ENCODE results near the gene LRRC47. TPM values are rescaled to one million over a fixed set of nuclear protein-coding genes. Genes with fewer than 3 reads are reported as not detected.

Gene LRRC47
- total RNA-seq, 1 donor from 2014 or later: 57.0 TPM

DNA sequence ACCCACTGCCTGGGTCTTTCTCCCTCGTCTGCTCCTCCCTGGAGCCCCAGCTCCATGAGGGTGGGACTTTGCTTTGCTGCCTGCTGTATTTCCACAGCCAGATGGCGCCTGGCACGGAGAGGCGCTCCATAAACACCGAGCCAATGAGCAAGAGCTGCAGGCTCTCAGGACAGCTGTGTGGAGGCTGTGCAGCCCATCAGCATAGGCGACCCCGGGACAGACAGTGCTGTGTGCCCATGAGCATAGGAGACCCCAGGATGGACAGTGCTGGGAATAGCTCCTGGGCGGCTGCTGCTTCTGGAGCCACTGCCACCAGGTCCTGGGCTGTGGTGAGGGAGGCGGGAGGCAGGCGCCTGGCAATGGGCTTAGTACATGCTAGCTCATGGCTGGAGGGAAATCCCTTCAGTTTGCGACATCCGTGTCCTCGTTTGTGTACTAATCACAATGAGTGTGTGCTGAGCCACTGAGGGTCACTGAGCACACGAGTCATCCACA lies 31.6 kb upstream of the LRRC47 start:
- no peak overlapping the region for H3K4me3 Mint-ChIP-seq (ENCODE audit: low read depth)
- no peaks in the 10 kb centered on the region for H3K9me3 Mint-ChIP-seq (ENCODE audit: low read depth)
- H3K36me3 Mint-ChIP-seq (ENCODE audit: insufficient read depth): peaks cover 19% of the 10 kb centered on the region
- DNase-seq (ENCODE audit: low spot score, unreplicated experiment): no peak
- TF ChIP-seq, protein P1, sequence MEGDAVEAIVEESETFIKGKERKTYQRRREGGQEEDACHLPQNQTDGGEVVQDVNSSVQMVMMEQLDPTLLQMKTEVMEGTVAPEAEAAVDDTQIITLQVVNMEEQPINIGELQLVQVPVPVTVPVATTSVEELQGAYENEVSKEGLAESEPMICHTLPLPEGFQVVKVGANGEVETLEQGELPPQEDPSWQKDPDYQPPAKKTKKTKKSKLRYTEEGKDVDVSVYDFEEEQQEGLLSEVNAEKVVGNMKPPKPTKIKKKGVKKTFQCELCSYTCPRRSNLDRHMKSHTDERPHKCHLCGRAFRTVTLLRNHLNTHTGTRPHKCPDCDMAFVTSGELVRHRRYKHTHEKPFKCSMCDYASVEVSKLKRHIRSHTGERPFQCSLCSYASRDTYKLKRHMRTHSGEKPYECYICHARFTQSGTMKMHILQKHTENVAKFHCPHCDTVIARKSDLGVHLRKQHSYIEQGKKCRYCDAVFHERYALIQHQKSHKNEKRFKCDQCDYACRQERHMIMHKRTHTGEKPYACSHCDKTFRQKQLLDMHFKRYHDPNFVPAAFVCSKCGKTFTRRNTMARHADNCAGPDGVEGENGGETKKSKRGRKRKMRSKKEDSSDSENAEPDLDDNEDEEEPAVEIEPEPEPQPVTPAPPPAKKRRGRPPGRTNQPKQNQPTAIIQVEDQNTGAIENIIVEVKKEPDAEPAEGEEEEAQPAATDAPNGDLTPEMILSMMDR (IDR thresholded peaks at IDR 0.05; ENCODE audit: unreplicated experiment): no peak
- no peak overlapping the region for H3K27ac Mint-ChIP-seq
- no peaks in the 10 kb centered on the region for H3K27me3 Mint-ChIP-seq
- no peaks in the 10 kb centered on the region for H3K4me1 Mint-ChIP-seq (ENCODE audit: low read depth)

DNA sequence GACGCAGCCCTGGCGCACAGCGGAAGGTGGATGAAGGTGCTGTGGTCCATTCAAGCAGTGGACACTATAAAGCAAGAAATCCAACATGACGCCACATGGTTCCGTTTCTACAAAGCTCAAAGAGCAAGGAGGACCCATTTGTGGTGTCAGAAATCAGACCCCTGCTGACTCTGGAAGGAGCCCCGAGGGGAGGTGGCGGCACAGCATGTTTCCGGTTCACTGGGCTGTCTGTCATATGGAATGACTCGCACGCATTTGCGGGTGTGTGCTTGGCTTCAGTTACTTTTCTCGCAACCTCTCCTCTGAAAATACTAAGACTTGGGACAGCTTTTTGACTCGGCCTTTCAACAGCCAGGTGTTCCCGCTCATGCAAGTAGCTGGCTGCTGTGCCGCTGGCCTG lies 29.1 kb upstream of the LRRC47 start:
- Mint-ChIP-seq H3K36me3 (ENCODE audit: insufficient read depth) (peaks cover 19% of the 10 kb centered on the region), H3K9me3 (ENCODE audit: low read depth) (no peaks in the 10 kb centered on the region), H3K4me3 (ENCODE audit: low read depth) (no peak overlapping the region), H3K4me1 (ENCODE audit: low read depth) (no peaks in the 10 kb centered on the region), H3K27me3 (no peaks in the 10 kb centered on the region), H3K27ac (no peak overlapping the region)
- TF ChIP-seq, protein P1 (IDR thresholded peaks at IDR 0.05; ENCODE audit: unreplicated experiment): no peak
- no peak for DNase-seq (ENCODE audit: low spot score, unreplicated experiment)

DNA sequence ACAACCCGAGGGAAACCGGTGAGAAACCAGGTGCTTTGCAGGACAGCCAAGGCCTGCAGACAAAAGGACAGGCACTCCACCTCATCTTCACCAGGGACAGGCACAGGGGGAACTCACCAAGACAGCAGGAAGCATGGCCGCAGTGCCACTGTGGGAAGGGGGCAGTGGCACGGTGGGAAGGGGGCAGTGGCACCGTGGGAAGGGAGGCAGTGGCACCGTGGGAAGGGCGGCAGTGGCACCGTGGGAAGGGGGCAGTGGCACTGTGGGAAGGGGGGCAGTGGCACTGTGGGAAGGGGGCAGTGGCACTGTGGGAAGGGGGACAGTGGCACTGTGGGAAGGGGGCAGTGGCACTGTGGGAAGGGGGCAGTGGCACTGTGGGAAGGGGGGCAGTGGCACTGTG lies 28.4 kb upstream of the LRRC47 start:
- no peak for DNase-seq (ENCODE audit: low spot score, unreplicated experiment)
- TF ChIP-seq, protein P1 (IDR thresholded peaks at IDR 0.05; ENCODE audit: unreplicated experiment): no peak
- Mint-ChIP-seq H3K36me3 (ENCODE audit: insufficient read depth) (peaks cover 21% of the 10 kb centered on the region), H3K27me3 (no peaks in the 10 kb centered on the region), H3K27ac (no peak overlapping the region), H3K4me3 (ENCODE audit: low read depth) (no peak overlapping the region), H3K9me3 (ENCODE audit: low read depth) (no peaks in the 10 kb centered on the region), H3K4me1 (ENCODE audit: low read depth) (no peaks in the 10 kb centered on the region)

DNA sequence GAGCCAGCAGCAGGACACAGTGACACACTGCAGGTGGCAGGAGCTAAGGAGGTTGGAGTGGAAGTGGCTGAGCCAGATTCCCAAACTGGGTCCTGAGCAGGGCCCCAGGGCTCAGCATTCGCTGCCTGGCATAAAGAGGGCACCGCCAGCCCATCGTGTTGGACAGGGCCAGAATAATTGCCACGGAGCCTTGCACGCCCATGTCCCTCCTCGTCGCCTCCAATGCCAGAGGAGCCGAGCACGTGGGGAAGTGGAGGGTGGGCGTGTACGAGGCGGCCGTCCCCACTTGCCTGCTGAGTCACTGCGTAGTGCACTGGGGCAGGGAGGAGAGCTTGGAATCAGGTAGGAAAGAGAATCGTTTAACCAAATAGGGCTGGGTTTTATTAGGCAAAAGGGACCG lies 26.1 kb upstream of the LRRC47 start:
- Mint-ChIP-seq H3K4me3 (ENCODE audit: low read depth) (no peak overlapping the region), H3K27ac (no peak overlapping the region), H3K27me3 (no peaks in the 10 kb centered on the region), H3K36me3 (ENCODE audit: insufficient read depth) (peaks cover 24% of the 10 kb centered on the region), H3K4me1 (ENCODE audit: low read depth) (no peaks in the 10 kb centered on the region), H3K9me3 (ENCODE audit: low read depth) (no peaks in the 10 kb centered on the region)
- DNase-seq (ENCODE audit: low spot score, unreplicated experiment): no peak
- TF ChIP-seq, protein P1 (IDR thresholded peaks at IDR 0.05; ENCODE audit: unreplicated experiment): no peak

DNA sequence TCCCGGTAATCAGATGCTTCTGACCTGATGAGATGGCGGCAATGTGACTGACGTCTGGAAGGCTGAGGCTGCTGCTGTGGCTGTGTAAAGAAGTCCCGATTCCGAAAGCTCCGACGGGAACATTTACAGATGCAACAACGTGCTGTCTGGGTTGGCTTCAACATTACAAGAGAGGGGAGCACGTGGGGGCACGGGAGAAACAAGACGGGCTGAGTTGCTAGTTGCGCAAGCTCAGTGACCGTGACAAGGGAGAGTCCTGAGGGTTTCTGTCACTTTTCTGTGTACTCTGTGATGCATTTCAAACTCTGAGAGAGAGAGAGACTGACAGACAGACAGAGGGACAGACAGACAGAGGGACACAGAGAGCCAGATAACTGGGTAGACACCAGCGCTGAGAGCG lies 25.6 kb upstream of the LRRC47 start:
- no peak overlapping the region for H3K4me3 Mint-ChIP-seq (ENCODE audit: low read depth)
- no peaks in the 10 kb centered on the region for H3K4me1 Mint-ChIP-seq (ENCODE audit: low read depth)
- peaks cover 24% of the 10 kb centered on the region for H3K36me3 Mint-ChIP-seq (ENCODE audit: insufficient read depth)
- H3K27me3 Mint-ChIP-seq: no peaks in the 10 kb centered on the region
- no peak overlapping the region for H3K27ac Mint-ChIP-seq
- TF ChIP-seq, protein P1 (IDR thresholded peaks at IDR 0.05; ENCODE audit: unreplicated experiment): no peak
- DNase-seq (ENCODE audit: low spot score, unreplicated experiment): no peak
- no peaks in the 10 kb centered on the region for H3K9me3 Mint-ChIP-seq (ENCODE audit: low read depth)
